ENCODE measurements around the gene CRADD.

GRCh38 chr12:93924367-93924766, 247.2 kb downstream of the CRADD start:
- no peak for TF ChIP-seq YY1 (IDR thresholded peaks at IDR 0.05; ENCODE audit: low read depth)
- TF ChIP-seq CTCF (IDR thresholded peaks at IDR 0.05): no peak
- TF ChIP-seq ZBTB33 (IDR thresholded peaks at IDR 0.05; ENCODE audit: borderline replicate concordance, low read depth): no peak
- TF ChIP-seq PBX3 (IDR thresholded peaks at IDR 0.05): no peak
- no peak for TF ChIP-seq TEAD4 (IDR thresholded peaks at IDR 0.05; ENCODE audit: borderline replicate concordance, insufficient read depth)
- no peak for TF ChIP-seq RCOR1 (IDR thresholded peaks at IDR 0.05; ENCODE audit: low read length)
- no peak for TF ChIP-seq SIN3A (IDR thresholded peaks at IDR 0.05; ENCODE audit: borderline replicate concordance, low read depth, low read length)
- TF ChIP-seq RFX5 (IDR thresholded peaks at IDR 0.05; ENCODE audit: low read length): no peak
- no peak for TF ChIP-seq JUND (IDR thresholded peaks at IDR 0.05)
- no peak for TF ChIP-seq GATA2 (CRISPR knock-in tag; IDR thresholded peaks at IDR 0.05)
